GM20000 (cell line): ENCODE measurements around the gene DRICH1.
"Not testable (repeated sequence)": the region's sequence is repeated elsewhere in the genome, so short reads cannot be mapped to it uniquely, and the experiment has no call there.

Experiments
- DNase-seq: peaks from one replicate; pipeline ENCODE4 v3.0.0; 2012; ENCODE audit warnings: low spot score
- TF ChIP-seq, protein P1 (sequence below): IDR thresholded peaks from 2 replicates; pipeline ENCODE4 v1.5.1; 2012; ENCODE audit warnings: mild to moderate bottlenecking, control low read depth; ENCODE audit errors: extremely low read depth, missing control alignments

DRICH1 gene

GRCh38 chr22:23608583-23608982 lies 23.5 kb downstream of the DRICH1 start:
- no peak for DNase-seq
- TF ChIP-seq, protein P1, sequence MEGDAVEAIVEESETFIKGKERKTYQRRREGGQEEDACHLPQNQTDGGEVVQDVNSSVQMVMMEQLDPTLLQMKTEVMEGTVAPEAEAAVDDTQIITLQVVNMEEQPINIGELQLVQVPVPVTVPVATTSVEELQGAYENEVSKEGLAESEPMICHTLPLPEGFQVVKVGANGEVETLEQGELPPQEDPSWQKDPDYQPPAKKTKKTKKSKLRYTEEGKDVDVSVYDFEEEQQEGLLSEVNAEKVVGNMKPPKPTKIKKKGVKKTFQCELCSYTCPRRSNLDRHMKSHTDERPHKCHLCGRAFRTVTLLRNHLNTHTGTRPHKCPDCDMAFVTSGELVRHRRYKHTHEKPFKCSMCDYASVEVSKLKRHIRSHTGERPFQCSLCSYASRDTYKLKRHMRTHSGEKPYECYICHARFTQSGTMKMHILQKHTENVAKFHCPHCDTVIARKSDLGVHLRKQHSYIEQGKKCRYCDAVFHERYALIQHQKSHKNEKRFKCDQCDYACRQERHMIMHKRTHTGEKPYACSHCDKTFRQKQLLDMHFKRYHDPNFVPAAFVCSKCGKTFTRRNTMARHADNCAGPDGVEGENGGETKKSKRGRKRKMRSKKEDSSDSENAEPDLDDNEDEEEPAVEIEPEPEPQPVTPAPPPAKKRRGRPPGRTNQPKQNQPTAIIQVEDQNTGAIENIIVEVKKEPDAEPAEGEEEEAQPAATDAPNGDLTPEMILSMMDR, result no peak

- TF ChIP-seq, protein P1, result no peak
- no peak for DNase-seq
These were observed 25.7 kb downstream of the DRICH1 start for GRCh38 chr22:23606204-23607131.

DNA sequence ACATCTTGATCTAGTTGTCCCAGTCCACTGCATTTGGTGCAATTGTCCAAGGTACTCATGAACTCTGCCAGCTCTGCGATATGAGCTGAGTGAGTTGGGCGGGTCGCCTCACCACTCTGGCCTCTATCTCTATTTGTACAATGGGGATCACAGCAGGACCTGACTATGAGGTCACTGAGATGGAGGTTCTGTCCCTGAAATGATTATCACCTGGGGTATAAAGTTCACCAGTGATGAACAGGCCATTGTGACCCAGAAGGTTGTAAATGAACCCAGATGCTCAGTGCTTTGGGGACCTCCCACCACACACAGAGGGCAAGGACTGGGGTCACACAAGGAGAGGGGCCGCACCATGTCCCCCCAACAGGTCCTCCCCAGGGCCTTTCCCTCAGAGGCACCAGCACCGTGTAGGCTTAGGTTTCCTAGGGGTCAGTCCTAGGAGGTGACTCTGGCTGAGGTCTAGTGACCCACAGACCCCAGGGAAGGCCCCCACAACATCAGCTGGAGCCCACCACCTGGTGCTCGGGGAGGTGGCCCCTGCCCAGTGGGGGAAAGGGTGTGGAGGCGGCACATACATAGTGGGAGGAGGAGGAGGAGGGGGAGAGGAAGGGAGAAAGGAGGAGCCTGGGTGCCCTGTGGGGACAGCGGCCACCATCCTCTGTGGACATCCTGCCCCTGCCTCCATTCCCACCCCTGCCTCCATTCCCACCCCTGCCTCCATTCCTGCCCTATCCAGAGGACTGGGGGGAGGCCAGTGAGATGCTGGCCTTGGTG lies 27.0 kb downstream of the DRICH1 start:
- no peak for DNase-seq
- TF ChIP-seq, protein P1, result no peak

GRCh38 chr22:23603266-23603665 lies 28.9 kb downstream of the DRICH1 start:
- no peak for DNase-seq
- TF ChIP-seq, protein P1, result no peak

DNA sequence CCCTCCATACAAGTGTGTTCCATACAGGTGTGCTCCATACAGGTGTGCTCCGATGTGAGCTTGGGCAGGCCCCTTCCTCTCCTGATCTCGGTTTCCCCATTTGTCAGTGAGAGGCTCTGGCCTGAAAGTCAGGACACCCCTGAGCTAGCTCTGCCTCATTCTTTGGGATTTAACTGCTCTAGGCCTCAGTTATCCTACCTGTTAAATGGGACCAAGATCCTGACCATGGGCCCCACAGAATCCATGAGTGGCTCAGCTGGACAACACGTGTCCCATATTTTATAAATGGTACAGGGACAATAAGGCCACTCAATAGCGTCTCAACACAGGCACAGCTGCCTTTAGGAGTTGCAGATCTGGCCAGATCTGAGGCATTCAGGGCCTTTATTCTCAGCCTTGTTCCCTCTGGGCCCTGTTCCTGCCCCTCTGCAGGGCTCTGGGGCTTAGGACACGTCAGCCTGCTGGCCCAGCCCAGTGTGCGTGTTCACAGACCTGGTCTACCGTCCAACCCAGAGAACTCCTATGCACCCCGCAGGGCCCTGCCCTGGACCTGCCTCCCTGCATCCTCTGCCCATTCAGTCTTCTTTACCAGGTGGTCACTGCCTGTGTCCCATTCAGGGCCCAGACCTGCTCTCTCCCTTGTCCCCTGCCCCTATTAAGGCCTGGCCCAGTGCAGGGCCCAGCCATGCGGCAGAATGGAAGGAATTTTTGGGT lies 33.2 kb downstream of the DRICH1 start:
- no peak for DNase-seq
- TF ChIP-seq, protein P1, result no peak

DNA sequence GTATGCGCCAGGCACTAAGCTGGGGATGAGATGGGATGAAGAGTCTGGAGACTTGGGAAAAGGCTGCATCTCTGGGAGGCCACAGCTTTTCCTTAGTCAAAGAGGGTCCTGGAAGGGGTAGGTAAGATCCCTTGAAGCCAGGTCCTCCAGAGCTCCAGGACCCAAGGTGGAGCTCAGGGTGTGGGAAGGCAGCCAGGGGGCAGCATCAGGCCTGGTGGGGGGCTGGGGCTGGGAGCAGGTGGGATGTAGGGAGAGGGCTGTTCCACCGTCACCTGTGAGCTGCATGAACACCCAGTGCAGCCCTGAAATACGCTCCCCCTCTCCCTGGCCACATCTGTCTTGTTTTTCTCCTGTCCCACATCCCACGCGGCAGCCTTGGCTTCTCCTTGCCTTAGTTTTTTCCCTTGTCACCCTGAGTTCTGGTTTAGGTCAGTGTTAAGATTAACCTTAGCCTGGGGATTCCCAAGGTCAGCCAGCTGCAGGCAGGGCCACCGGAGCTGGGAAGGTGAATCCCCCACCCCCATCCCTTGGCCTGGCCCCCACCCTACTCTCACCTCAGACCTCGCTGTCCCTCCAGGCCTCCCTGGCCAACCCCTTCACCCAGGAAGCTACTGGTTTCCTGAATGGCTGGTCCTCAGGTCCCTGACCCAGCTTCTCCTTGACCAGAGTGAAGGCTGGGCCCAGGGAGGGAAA lies 34.4 kb downstream of the DRICH1 start:
- not testable (repeated sequence) for DNase-seq

GRCh38 chr22:23595904-23596303 lies 36.2 kb downstream of the DRICH1 start:
- not testable (repeated sequence) for DNase-seq

GRCh38 chr22:23591846-23592245 lies 40.3 kb downstream of the DRICH1 start:
- DNase-seq, result no peak
- TF ChIP-seq, protein P1, result no peak
